GM18508 (cell line): Measurements from ENCODE around the gene LSM12.
"Not testable (repeated sequence)": the region's sequence is repeated elsewhere in the genome, so short reads cannot be mapped to it uniquely, and the experiment has no call there.

Source experiments
- ATAC-seq: cut with Tn5 transposase; IDR thresholded peaks from one replicate; pipeline ENCODE4 v1.9.1; 2021; ENCODE audit warnings: moderate number of reproducible peaks; ENCODE audit not compliant: insufficient read depth, unreplicated experiment

The LSM12 gene

GRCh38 chr17:44049294-44050060, 17.0 kb downstream of the LSM12 start:
- no peak for ATAC-seq

GRCh38 chr17:44046893-44047292, 19.6 kb downstream of the LSM12 start:
- not testable (repeated sequence) for ATAC-seq

- no peak for ATAC-seq
These were observed 21.0 kb downstream of the LSM12 start for GRCh38 chr17:44045486-44045885.

GRCh38 chr17:44044071-44044470, 22.4 kb downstream of the LSM12 start:
- ATAC-seq = no peak

GRCh38 chr17:44043272-44043696, 23.2 kb downstream of the LSM12 start:
- no peak for ATAC-seq

- ATAC-seq = no peak
These were observed 26.4 kb downstream of the LSM12 start for GRCh38 chr17:44039829-44040635.

GRCh38 chr17:44038604-44039011, 27.9 kb downstream of the LSM12 start:
- ATAC-seq = no peak

- ATAC-seq = no peak
These were observed 29.0 kb downstream of the LSM12 start for GRCh38 chr17:44037471-44037870.

- not testable (repeated sequence) for ATAC-seq
These were observed 31.8 kb downstream of the LSM12 start for GRCh38 chr17:44034688-44035087.

- ATAC-seq = no peak
These were observed 32.5 kb downstream of the LSM12 start for GRCh38 chr17:44033861-44034408.

- ATAC-seq = no peak
These were observed 36.0 kb downstream of the LSM12 start for GRCh38 chr17:44030482-44030881.

- ATAC-seq = no peak
These were observed 36.7 kb downstream of the LSM12 start for GRCh38 chr17:44029736-44030135.

- ATAC-seq = no peak
These were observed 41.6 kb downstream of the LSM12 start for GRCh38 chr17:44024853-44025252.

- no peak for ATAC-seq
These were observed 42.2 kb downstream of the LSM12 start for GRCh38 chr17:44024271-44024663.

- ATAC-seq = no peak
These were observed 42.8 kb downstream of the LSM12 start for GRCh38 chr17:44023545-44024270.

GRCh38 chr17:44022246-44022645, 44.2 kb downstream of the LSM12 start:
- no peak for ATAC-seq

- ATAC-seq = not testable (repeated sequence)
These were observed 45.2 kb downstream of the LSM12 start for GRCh38 chr17:44021227-44021626.

- ATAC-seq = no peak
These were observed 51.9 kb downstream of the LSM12 start, which contains the start of gene TMEM101 for GRCh38 chr17:44014437-44015172. TSS of gene TMEM101 (minus strand) at chr17:44014963. CDS start at chr17:44014952, 11 bp downstream.

- ATAC-seq = no peak
These were observed 52.4 kb downstream of the LSM12 start for GRCh38 chr17:44014133-44014436.

GRCh38 chr17:44012874-44013273, 53.6 kb downstream of the LSM12 start:
- no peak for ATAC-seq
